Measurements from ENCODE around the gene TBC1D12.

DNA sequence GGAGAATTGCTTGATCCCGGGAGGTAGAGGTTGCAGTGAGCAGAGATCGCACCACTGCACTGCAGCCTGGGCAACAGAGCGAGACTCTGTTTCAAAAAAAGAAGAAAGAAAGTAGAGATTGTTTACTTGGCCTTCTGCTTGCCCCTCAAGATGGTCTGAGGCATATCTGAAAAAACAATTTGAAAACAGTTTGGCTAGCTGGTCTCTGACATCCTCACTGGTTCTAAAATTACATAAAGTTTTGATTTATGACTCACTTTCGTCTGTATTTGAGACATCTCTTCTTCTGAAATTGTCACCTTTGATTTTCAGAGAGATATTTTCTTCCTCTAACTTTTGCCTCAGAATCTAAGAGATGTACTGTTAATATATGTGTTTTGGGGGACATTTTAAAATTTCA is 93.7 kb downstream of the TBC1D12 start:
- TF ChIP-seq, protein P1, sequence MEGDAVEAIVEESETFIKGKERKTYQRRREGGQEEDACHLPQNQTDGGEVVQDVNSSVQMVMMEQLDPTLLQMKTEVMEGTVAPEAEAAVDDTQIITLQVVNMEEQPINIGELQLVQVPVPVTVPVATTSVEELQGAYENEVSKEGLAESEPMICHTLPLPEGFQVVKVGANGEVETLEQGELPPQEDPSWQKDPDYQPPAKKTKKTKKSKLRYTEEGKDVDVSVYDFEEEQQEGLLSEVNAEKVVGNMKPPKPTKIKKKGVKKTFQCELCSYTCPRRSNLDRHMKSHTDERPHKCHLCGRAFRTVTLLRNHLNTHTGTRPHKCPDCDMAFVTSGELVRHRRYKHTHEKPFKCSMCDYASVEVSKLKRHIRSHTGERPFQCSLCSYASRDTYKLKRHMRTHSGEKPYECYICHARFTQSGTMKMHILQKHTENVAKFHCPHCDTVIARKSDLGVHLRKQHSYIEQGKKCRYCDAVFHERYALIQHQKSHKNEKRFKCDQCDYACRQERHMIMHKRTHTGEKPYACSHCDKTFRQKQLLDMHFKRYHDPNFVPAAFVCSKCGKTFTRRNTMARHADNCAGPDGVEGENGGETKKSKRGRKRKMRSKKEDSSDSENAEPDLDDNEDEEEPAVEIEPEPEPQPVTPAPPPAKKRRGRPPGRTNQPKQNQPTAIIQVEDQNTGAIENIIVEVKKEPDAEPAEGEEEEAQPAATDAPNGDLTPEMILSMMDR (IDR thresholded peaks at IDR 0.05), result no peak
- TF ChIP-seq POLR2A (IDR thresholded peaks at IDR 0.05) (no peak), POLR2AphosphoS5 (IDR thresholded peaks at IDR 0.05) (no peak)

All from prostate gland (tissue), 2 donors.